NK-92 treated with Interleukin-12 subunit alpha and Interleukin-12 subunit beta, amount 100 ng/mL, for 24 hours (cell line): Measurements from ENCODE around the gene FAM193A.
"Not testable (repeated sequence)": the region's sequence is repeated elsewhere in the genome, so short reads cannot be mapped to it uniquely, and the experiment has no call there.

Experiments
- DNase-seq: peaks from one replicate; lab custom pipeline; 2025; lab: John Stamatoyannopoulos, UW

FAM193A gene

GRCh38 chr4:2536193-2537010 is at the start of gene FAM193A:
FAM193A (plus strand) TSS chr4:2536647; CDS start chr4:2536916, 269 bp downstream.
- DNase-seq, result peak; percentile 99

GRCh38 chr4:2486981-2487380 is 49.5 kb upstream of the FAM193A start:
- DNase-seq, result no peak

GRCh38 chr4:2487632-2488031 is 48.8 kb upstream of the FAM193A start:
- peak; percentile 20 for DNase-seq

GRCh38 chr4:2489081-2489805 is 47.2 kb upstream of the FAM193A start:
- no peak for DNase-seq

GRCh38 chr4:2489841-2490552 is 46.5 kb upstream of the FAM193A start:
- no peak for DNase-seq

GRCh38 chr4:2492970-2493369 is 43.5 kb upstream of the FAM193A start:
- DNase-seq, result no peak

- no peak for DNase-seq
Observed at GRCh38 chr4:2494992-2495391, 41.5 kb upstream of the FAM193A start.

- no peak for DNase-seq
Observed at GRCh38 chr4:2497324-2497723, 39.1 kb upstream of the FAM193A start.

- DNase-seq, result no peak
Observed at GRCh38 chr4:2497931-2498330, 38.5 kb upstream of the FAM193A start.

GRCh38 chr4:2500547-2500946 is 35.9 kb upstream of the FAM193A start:
- no peak for DNase-seq

GRCh38 chr4:2501034-2501594 is 35.3 kb upstream of the FAM193A start:
- DNase-seq, result no peak

- DNase-seq, result no peak
Observed at GRCh38 chr4:2503809-2504208, 32.6 kb upstream of the FAM193A start.

GRCh38 chr4:2507259-2507658 is 29.2 kb upstream of the FAM193A start:
- no peak for DNase-seq

GRCh38 chr4:2507855-2508254 is 28.6 kb upstream of the FAM193A start:
- no peak for DNase-seq

GRCh38 chr4:2510351-2511259 is 25.8 kb upstream of the FAM193A start:
- DNase-seq, result no peak

- DNase-seq, result no peak
Observed at GRCh38 chr4:2511645-2512131, 24.8 kb upstream of the FAM193A start.

- DNase-seq, result no peak
Observed at GRCh38 chr4:2512396-2513135, 23.9 kb upstream of the FAM193A start.

- DNase-seq, result not testable (repeated sequence)
Observed at GRCh38 chr4:2514193-2514592, 22.3 kb upstream of the FAM193A start.

GRCh38 chr4:2514944-2515343 is 21.5 kb upstream of the FAM193A start:
- not testable (repeated sequence) for DNase-seq

- no peak for DNase-seq
Observed at GRCh38 chr4:2515830-2516550, 20.5 kb upstream of the FAM193A start.
